Sigmoid colon (tissue), 4 donors: ENCODE measurements around the gene BEND6.
"Not testable (repeated sequence)": the region's sequence is repeated elsewhere in the genome, so short reads cannot be mapped to it uniquely, and the experiment has no call there.

Experiments
- EP300 ChIP-seq, 4 donors: sonication (generic); formaldehyde crosslinking; IDR thresholded peaks; one replicate each; pipeline ENCODE4 v1.6.1; 2017; ENCODE audit warnings: antibody characterized with exemption in 4 of 4
- POLR2AphosphoS5 ChIP-seq, 4 donors: sonication (generic); formaldehyde crosslinking; IDR thresholded peaks; one replicate each; pipeline ENCODE4 v1.6.1; 2017; ENCODE audit warnings: antibody characterized with exemption in 4 of 4
- TF ChIP-seq, protein P1 (sequence below), 4 experiments: fragments of 450-650 bp in 3 of 4; fragments of 200-600 bp in 1 of 4; IDR thresholded peaks; one replicate each; pipeline ENCODE4 v1.5.1; 2016 to 2019; ENCODE audit warnings: antibody characterized with exemption in 4 of 4, mild to moderate bottlenecking in 3 of 4, moderate library complexity in 2 of 4

- TF ChIP-seq, protein P1, sequence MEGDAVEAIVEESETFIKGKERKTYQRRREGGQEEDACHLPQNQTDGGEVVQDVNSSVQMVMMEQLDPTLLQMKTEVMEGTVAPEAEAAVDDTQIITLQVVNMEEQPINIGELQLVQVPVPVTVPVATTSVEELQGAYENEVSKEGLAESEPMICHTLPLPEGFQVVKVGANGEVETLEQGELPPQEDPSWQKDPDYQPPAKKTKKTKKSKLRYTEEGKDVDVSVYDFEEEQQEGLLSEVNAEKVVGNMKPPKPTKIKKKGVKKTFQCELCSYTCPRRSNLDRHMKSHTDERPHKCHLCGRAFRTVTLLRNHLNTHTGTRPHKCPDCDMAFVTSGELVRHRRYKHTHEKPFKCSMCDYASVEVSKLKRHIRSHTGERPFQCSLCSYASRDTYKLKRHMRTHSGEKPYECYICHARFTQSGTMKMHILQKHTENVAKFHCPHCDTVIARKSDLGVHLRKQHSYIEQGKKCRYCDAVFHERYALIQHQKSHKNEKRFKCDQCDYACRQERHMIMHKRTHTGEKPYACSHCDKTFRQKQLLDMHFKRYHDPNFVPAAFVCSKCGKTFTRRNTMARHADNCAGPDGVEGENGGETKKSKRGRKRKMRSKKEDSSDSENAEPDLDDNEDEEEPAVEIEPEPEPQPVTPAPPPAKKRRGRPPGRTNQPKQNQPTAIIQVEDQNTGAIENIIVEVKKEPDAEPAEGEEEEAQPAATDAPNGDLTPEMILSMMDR (IDR thresholded peaks at IDR 0.05) = not testable (repeated sequence)
- TF ChIP-seq POLR2AphosphoS5, EP300 (IDR thresholded peaks at IDR 0.05): not testable (repeated sequence)
These were observed 92.3 kb downstream of the BEND6 start for GRCh38 chr6:57047257-57047585.
